Measurements from ENCODE around the gene NTN1. TPM values are rescaled to one million over a fixed set of nuclear protein-coding genes. Genes with fewer than 3 reads are reported as not detected.
A peak's percentile ranks its signal among the peaks of the same experiment; 100 is the strongest.
"Not testable (repeated sequence)": the region's sequence is repeated elsewhere in the genome, so short reads cannot be mapped to it uniquely, and the experiment has no call there.

NTN1 gene
- total RNA-seq, 1 donor from 2014 or later: 15.9 TPM

- DNase-seq: no peak
Observed at GRCh38 chr17:9087921-9088320, 66.6 kb downstream of the NTN1 start.

GRCh38 chr17:9090641-9091096 lies 69.4 kb downstream of the NTN1 start:
- no peak for DNase-seq

GRCh38 chr17:9094193-9094592 lies 72.9 kb downstream of the NTN1 start:
- DNase-seq: no peak

- DNase-seq: peak; percentile 43
Observed at GRCh38 chr17:9095390-9095789, 74.1 kb downstream of the NTN1 start.

- no peak for DNase-seq
Observed at GRCh38 chr17:9098242-9098825, 77.0 kb downstream of the NTN1 start.

- no peak for DNase-seq
Observed at GRCh38 chr17:9101356-9101755, 80.0 kb downstream of the NTN1 start.

- DNase-seq: not testable (repeated sequence)
Observed at GRCh38 chr17:9103193-9103592, 81.9 kb downstream of the NTN1 start.

GRCh38 chr17:9104370-9105041 lies 83.2 kb downstream of the NTN1 start:
- DNase-seq: no peak

- no peak for DNase-seq
Observed at GRCh38 chr17:9105068-9105868, 84.0 kb downstream of the NTN1 start.

- not testable (repeated sequence) for DNase-seq
Observed at GRCh38 chr17:9106278-9106677, 85.0 kb downstream of the NTN1 start.

- no peak for DNase-seq
Observed at GRCh38 chr17:9107527-9107926, 86.2 kb downstream of the NTN1 start.

- no peak for DNase-seq
Observed at GRCh38 chr17:9108146-9108545, 86.8 kb downstream of the NTN1 start.

GRCh38 chr17:9109933-9110332 lies 88.6 kb downstream of the NTN1 start:
- no peak for DNase-seq

- DNase-seq: no peak
Observed at GRCh38 chr17:9110501-9110900, 89.2 kb downstream of the NTN1 start.

- DNase-seq: peak; percentile 29
Observed at GRCh38 chr17:9115214-9116191, 94.2 kb downstream of the NTN1 start.

GRCh38 chr17:9116311-9116835 lies 95.1 kb downstream of the NTN1 start:
- DNase-seq: no peak

- DNase-seq: no peak
Observed at GRCh38 chr17:9116861-9117568, 95.7 kb downstream of the NTN1 start.

GRCh38 chr17:9120471-9120870 lies 99.2 kb downstream of the NTN1 start:
- no peak for DNase-seq

GRCh38 chr17:9121186-9121820 lies 100.0 kb downstream of the NTN1 start:
- no peak for DNase-seq
